ENCODE results near the gene PARD3. TPM values are rescaled to one million over a fixed set of nuclear protein-coding genes. Genes with fewer than 3 reads are reported as not detected.

PARD3 gene
- total RNA-seq, 1 donor = 42.1 TPM

- no peak overlapping the region for H3K4me3 ChIP-seq (ENCODE audit: low read depth, low read length)
- peak; percentile 84 for TF ChIP-seq CTCF (IDR thresholded peaks at IDR 0.05; ENCODE audit: insufficient read depth, low read length)
- DNase-seq (ENCODE audit: low read depth) = peak; percentile 86
Measured at GRCh38 chr10:34655286-34656170, 159.6 kb downstream of the PARD3 start.

- no peak for TF ChIP-seq CTCF (IDR thresholded peaks at IDR 0.05; ENCODE audit: insufficient read depth, low read length)
- no peak for DNase-seq (ENCODE audit: low read depth)
- no peak overlapping the region for H3K4me3 ChIP-seq (ENCODE audit: low read depth, low read length)
Measured at GRCh38 chr10:34654211-34654610, 160.9 kb downstream of the PARD3 start.

DNA sequence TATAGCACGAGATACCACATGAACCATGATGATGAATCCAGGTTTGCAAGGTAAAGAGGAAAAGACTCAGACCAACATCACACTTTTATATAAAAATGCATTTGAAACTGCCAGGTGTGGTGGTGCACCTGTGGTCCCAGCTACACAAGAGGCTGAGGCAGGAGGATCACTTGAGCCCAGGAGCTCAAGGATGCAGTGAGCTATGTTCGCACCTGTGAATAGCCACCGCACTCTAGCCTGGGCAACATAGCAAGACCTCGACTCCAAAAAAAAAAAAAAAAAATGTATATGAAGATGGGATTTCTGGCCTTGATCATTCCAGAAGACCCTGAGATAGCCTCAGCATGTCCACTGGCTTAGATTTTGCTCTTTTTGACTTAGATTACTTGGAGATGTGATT lies 161.6 kb downstream of the PARD3 start:
- TF ChIP-seq CTCF (IDR thresholded peaks at IDR 0.05; ENCODE audit: insufficient read depth, low read length) = no peak
- no peak overlapping the region for H3K4me3 ChIP-seq (ENCODE audit: low read depth, low read length)
- DNase-seq (ENCODE audit: low read depth) = no peak

DNA sequence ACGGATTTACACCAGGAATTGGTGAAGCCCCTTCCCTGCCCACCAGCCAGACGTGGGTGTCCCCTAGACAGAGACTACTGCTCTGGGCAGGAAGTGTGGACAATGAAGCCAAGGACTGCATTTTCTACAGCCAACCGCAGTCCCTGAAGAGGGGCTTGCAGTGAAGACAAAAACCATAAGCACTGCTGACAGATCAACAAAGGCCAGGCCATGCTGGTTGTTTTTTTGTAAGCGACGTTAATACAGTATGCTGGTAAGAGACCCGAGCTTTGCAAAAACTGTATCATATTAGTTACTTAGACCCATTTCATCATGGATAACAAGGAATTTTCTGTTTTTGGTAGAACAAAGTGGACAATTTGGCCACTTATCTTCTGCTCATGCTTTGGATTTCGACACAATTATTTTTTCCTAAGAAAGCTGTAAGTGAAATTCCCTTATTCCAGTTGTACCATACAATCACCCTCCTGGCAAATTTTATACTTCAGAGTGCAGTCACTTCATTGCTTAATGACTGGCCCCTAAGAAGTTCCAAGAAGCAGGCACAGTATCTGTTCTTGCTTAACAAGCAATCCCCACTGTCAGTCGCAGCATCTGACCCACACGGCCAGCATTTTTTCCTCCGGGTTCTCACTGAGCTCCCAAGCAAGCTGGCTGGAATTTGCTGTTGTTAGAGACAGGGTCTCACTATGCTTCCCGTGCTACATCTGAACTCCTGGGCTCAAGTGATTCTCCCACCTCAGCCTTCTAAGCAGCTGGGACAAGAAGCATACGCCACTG lies 163.5 kb downstream of the PARD3 start:
- DNase-seq (ENCODE audit: low read depth) = peak; percentile 56
- no peak overlapping the region for H3K4me3 ChIP-seq (ENCODE audit: low read depth, low read length)
- no peak for TF ChIP-seq CTCF (IDR thresholded peaks at IDR 0.05; ENCODE audit: insufficient read depth, low read length)

- no peak for DNase-seq (ENCODE audit: low read depth)
Measured at GRCh38 chr10:34650156-34650555, 164.9 kb downstream of the PARD3 start.

DNA sequence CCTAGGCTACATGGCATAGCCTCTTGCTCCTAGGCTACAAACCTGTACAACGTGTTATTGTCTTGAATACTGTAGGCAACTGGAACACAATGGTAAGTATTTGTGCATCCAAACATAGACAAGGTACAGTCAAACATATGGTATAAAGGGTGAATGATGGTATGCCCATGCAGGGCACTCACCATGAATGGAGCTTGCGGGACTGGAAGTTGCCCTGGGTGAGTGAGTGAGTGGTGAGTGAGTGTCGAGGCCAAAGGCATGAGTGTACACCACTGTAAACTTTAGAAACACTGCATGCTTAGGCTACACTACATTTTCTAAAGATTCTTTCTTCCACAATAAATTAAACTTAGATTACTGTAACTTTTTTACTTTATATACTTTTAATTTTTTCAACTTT lies 165.7 kb downstream of the PARD3 start:
- TF ChIP-seq CTCF (IDR thresholded peaks at IDR 0.05; ENCODE audit: insufficient read depth, low read length) = no peak
- no peak for DNase-seq (ENCODE audit: low read depth)
- no peak overlapping the region for H3K4me3 ChIP-seq (ENCODE audit: low read depth, low read length)

More at GRCh38 chr10:34650156-34650555, 164.9 kb downstream of the PARD3 start:
- TF ChIP-seq CTCF (IDR thresholded peaks at IDR 0.05; ENCODE audit: insufficient read depth, low read length) = no peak
- no peak overlapping the region for H3K4me3 ChIP-seq (ENCODE audit: low read depth, low read length)
